GM21447 (cell line): ENCODE data around the gene GKN1.

ENCODE experiments used
- ATAC-seq: cut with Tn5 transposase; IDR thresholded peaks from one replicate; pipeline ENCODE4 v1.9.1; 2021; ENCODE audit not compliant: unreplicated experiment

The GKN1 gene, protein sequence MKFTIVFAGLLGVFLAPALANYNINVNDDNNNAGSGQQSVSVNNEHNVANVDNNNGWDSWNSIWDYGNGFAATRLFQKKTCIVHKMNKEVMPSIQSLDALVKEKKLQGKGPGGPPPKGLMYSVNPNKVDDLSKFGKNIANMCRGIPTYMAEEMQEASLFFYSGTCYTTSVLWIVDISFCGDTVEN

DNA sequence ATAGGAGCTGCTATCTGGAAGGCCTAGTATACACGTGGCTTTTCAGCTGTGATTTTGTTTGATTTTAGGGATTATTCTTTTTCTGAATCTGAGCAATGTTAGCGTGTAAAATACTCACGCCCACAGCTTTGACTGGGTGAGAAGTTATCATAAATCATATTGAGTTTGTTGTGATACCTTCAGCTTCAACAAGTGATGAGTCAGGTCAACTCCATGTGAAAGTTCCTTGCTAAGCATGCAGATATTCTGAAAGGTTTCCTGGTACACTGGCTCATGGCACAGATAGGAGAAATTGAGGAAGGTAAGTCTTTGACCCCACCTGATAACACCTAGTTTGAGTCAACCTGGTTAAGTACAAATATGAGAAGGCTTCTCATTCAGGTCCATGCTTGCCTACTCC is at the start of gene GKN1:
GKN1 (plus strand) TSS at position 386 of the 400 bp plus-strand sequence. CDS start 42 bp downstream, outside the sequence.
- no peak for ATAC-seq

GRCh38 chr2:68925295-68925896 is 49.0 kb upstream of the GKN1 start:
- ATAC-seq: no peak

- ATAC-seq: no peak
These were observed 47.6 kb upstream of the GKN1 start for GRCh38 chr2:68926796-68927195.

- no peak for ATAC-seq
These were observed 43.2 kb upstream of the GKN1 start for GRCh38 chr2:68931149-68931711.

DNA sequence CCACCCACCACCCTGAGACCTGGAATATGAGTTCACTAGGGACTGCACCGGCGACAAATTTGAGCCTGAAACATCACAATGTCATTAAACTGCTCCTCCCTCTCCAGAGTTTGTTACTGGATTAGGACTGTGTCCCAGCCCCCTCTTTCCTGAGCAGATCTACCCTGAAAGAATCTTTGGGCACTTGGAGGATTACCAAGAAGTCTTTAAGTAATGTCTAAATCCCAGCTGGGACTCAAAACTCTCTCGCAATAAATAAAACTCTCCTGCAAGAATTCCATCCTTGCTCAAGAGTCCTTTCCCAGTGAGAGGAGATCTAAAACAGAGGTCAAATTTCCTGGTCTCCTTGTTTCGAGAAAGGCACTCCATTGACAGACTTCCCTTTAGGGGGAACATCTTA is 42.6 kb upstream of the GKN1 start:
- ATAC-seq: no peak

DNA sequence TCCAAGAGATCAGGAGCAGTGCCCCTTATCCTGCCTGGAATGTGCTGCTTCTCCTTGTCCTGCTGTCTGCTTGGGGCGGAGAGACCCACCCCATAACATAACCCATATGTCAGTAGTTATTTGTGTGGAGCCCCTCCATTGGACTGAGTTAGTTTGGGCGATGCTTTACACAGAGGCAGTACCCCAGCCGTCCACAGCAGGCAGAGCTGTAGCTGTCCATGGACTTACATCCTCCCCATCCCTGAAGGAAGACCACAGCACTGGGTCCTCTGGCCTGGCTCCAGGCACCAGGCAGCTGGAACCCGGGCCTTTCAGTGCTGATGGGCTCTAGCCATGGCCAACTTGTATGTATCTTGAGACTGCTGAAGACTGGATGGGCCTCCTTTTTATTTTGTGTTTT is 42.0 kb upstream of the GKN1 start:
- ATAC-seq: no peak

GRCh38 chr2:68934021-68934420 is 40.4 kb upstream of the GKN1 start:
- no peak for ATAC-seq

GRCh38 chr2:68935471-68935870 is 39.0 kb upstream of the GKN1 start:
- ATAC-seq: no peak

DNA sequence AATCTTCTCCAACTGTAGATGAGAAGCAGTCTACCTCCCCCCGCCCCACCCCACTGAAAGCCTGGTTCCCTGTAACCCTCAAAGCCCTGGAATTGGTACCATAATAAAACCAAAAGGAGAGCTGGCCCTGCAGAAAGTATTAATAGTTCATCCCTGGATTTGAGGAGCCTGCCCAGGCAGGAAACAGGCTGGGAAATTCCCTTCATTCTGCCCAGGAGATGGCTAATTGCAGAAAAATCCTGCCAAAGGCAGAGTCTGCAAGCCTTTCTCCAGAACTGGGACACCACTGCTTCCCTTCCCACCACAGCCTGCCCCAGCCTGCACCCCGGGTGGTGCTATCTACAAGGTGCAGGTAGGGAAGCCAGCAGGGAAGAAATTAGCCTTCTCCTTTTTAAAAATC is 38.0 kb upstream of the GKN1 start:
- no peak for ATAC-seq

GRCh38 chr2:68936889-68937288 is 37.5 kb upstream of the GKN1 start:
- ATAC-seq: no peak

- no peak for ATAC-seq
These were observed 36.9 kb upstream of the GKN1 start for GRCh38 chr2:68937346-68938055.

DNA sequence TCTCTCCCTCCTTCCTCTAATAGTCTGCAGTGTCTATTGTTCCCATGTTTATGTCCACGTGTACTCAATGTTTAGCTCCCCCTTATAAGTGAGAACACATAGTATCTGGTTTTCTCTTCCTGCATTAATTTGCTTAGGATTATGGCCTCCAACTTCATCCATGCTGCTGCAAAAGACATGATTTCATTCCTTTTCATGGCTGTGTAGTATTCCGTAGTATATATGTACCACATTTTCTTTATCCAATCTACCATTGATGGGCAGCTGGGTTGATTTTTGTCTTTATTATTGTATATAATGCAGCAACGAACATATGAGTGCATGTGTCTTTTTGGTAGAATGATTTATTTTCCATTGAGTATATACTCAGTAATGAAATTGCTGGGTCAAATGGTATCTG is 35.5 kb upstream of the GKN1 start:
- ATAC-seq: no peak

DNA sequence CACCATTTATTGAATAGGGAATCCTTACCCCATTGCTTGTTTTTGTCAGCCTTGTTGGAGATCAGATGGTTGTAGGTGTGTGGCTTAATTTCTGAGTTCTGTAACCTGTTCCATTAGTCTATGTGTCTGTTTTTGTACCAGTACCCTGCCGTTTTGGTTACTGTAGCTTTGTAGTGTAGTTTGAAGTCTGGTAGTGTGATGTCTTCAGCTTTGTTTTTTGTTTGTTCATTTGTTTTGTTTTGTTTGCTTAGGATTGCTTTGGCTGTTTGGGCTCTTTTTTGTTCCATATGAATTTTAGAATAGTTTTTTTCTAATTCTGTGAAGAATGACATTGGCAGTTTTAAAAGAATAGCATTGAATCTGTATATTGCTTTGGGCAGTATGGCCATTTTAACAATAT is 34.5 kb upstream of the GKN1 start:
- no peak for ATAC-seq

- ATAC-seq: no peak
These were observed 34.1 kb upstream of the GKN1 start for GRCh38 chr2:68940369-68940768.

DNA sequence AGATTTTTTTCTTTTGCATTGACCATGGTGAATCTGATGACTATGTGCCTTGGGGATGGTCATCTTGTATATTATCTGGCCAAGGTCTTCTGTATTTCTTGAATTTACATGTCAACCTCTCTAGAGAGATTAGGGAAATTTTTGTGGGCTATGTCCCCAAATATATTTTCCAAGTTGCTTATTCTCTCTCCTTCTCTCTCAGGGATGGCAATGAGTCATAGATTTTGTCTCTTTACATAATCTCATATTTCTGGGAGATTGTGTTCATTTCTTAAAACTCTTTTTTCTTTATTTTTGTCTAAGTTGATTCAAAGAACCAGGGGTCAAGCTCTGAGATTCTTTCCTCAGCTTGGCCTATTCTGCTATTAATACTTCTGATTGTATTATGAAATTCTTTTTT is 31.6 kb upstream of the GKN1 start:
- ATAC-seq: no peak

- no peak for ATAC-seq
These were observed 30.6 kb upstream of the GKN1 start for GRCh38 chr2:68943581-68944568.

DNA sequence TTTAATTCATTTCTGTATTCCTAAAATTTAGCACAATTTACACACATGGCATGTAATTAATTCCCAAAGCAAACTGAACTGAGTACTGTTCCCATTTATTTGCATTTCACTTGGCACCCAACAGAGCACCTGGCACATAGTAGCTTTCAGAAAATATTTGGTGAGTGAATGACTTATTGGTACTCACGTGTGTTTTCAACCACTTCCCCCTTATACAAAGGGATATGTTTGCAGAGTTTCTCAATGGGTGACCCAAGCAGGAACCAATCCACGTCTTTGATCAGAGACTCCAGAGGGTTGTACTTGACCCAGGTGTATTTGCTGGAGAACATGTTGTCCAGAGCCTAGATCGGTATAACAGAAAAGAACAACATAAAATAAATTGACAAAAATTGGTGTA is 28.3 kb upstream of the GKN1 start:
- ATAC-seq: no peak

DNA sequence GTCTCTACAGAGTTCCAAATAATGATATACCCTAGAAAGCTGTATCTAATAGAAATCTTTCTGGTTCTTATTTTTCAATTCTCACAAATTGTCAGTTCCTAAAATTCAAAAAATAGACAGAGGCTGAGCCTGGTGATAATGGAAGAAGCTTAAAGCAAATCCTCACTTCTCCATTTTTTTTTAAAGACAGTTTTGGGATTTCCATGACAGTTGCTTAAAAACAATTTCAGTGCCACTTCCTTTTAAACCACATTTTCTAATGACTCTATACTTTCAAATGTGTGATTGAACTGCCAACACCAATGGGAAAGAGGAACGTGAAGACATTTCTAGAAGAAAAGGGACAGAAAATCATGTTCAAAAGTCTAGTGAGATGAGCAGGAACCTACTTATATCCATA is 25.7 kb upstream of the GKN1 start:
- no peak for ATAC-seq

DNA sequence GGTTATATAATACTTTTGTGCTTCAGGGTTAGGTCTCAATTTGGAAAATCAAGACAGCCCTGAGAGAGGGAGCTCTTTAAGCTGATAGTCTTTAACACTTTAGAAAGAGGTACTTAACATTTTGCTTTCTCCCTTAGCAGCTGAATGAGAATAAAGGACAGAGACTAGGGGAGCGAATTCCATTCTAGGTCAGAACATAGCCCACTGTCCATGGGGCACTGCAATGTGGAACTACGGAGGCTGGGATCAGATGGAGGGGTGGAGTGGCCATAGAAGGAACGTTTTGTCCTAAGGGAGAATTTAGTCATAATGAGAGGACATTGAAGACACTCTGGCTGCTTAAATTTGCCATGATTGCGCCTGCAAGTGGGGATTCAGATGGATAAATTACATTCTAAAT is 22.5 kb upstream of the GKN1 start:
- no peak for ATAC-seq

GRCh38 chr2:68952887-68953521 is 21.4 kb upstream of the GKN1 start, which contains the start of gene GKN2:
TSS of gene GKN2 (minus strand) at chr2:68952893. CDS start at chr2:68952861, 32 bp downstream.
- ATAC-seq: no peak
